H9 (cell line): ENCODE results near the gene ZSCAN32. TPM values are rescaled to one million over a fixed set of nuclear protein-coding genes. Genes with fewer than 3 reads are reported as not detected.

Experiments used
- DNase-seq: peaks from one replicate; pipeline ENCODE4 v3.0.0-alpha.2; 2017
- H2AFZ ChIP-seq: one replicate; pipeline ENCODE4 v1.6.1; 2013; ENCODE audit warnings: mild to moderate bottlenecking, low read length, control low read depth, moderate library complexity
- H2AK5ac ChIP-seq: 2 replicates; pipeline ENCODE4 v1.6.1; 2013; ENCODE audit warnings: low read length, control low read depth, mixed read lengths; ENCODE audit not compliant: insufficient read length
- H2BK120ac ChIP-seq: one replicate; pipeline ENCODE4 v1.6.1; 2013; ENCODE audit warnings: low read depth, mild to moderate bottlenecking, low read length, control low read depth, inconsistent platforms; ENCODE audit not compliant: poor library complexity, severe bottlenecking
- H2BK12ac ChIP-seq: 2 replicates; pipeline ENCODE4 v1.6.1; 2013; ENCODE audit warnings: low read length, control low read depth, mixed read lengths, low read depth; ENCODE audit not compliant: insufficient read length
- H2BK15ac ChIP-seq: 2 replicates; pipeline ENCODE4 v1.6.1; 2013; ENCODE audit warnings: low read depth, low read length, control low read depth
- H2BK20ac ChIP-seq: one replicate; pipeline ENCODE4 v1.6.1; 2013; ENCODE audit warnings: low read depth, mild to moderate bottlenecking, low read length, control low read depth, inconsistent platforms; ENCODE audit not compliant: poor library complexity, severe bottlenecking
- H2BK5ac ChIP-seq: 2 replicates; pipeline ENCODE4 v1.6.1; 2013; ENCODE audit warnings: low read length, control low read depth, mixed read lengths; ENCODE audit not compliant: insufficient read length
- H3K14ac ChIP-seq: 2 replicates; pipeline ENCODE4 v1.6.1; 2013; ENCODE audit warnings: low read length, control low read depth; ENCODE audit not compliant: insufficient read depth
- H3K18ac ChIP-seq: 2 replicates; pipeline ENCODE4 v1.6.1; 2013; ENCODE audit warnings: low read depth, mild to moderate bottlenecking, mixed read lengths, low read length, control low read depth; ENCODE audit not compliant: insufficient read length
- H3K23ac ChIP-seq: 2 replicates; pipeline ENCODE4 v1.6.1; 2013; ENCODE audit warnings: low read length, control low read depth, mixed read lengths, low read depth; ENCODE audit not compliant: insufficient read length
- H3K23me2 ChIP-seq: 2 replicates; pipeline ENCODE4 v1.6.1; 2013; ENCODE audit warnings: low read depth, mild to moderate bottlenecking, mixed read lengths, low read length, control low read depth; ENCODE audit not compliant: insufficient read length, poor library complexity, severe bottlenecking
- H3K27ac ChIP-seq: 2 replicates; pipeline ENCODE4 v1.5.1; 2013; ENCODE audit warnings: low read length, control low read depth, mixed read lengths, low read depth; ENCODE audit not compliant: insufficient read length
- H3K27me3 ChIP-seq: 2 replicates; pipeline ENCODE4 v1.6.1; 2013; ENCODE audit warnings: low read length, control low read depth, inconsistent platforms; ENCODE audit not compliant: insufficient read depth
- H3K4ac ChIP-seq: 2 replicates; pipeline ENCODE4 v1.6.1; 2013; ENCODE audit warnings: low read depth, mild to moderate bottlenecking, control low read depth, inconsistent platforms, low read length, moderate library complexity
- H3K4me1 ChIP-seq: 2 replicates; pipeline ENCODE4 v1.6.1; 2013; ENCODE audit warnings: low read length, control low read depth, inconsistent platforms; ENCODE audit not compliant: insufficient read depth
- H3K4me2 ChIP-seq: 2 replicates; pipeline ENCODE4 v1.6.1; 2013; ENCODE audit warnings: low read length, control low read depth, mixed read lengths; ENCODE audit not compliant: insufficient read length, insufficient read depth
- H3K56ac ChIP-seq: 2 replicates; pipeline ENCODE4 v1.6.1; 2013; ENCODE audit warnings: low read depth, mild to moderate bottlenecking, mixed read lengths, low read length, control low read depth; ENCODE audit not compliant: insufficient read length
- H3K79me1 ChIP-seq: 2 replicates; pipeline ENCODE4 v1.6.1; 2013; ENCODE audit warnings: low read depth, mild to moderate bottlenecking, moderate library complexity, low read length, control low read depth, inconsistent platforms; ENCODE audit not compliant: insufficient read depth, poor library complexity, severe bottlenecking
- H3K79me2 ChIP-seq: 2 replicates; pipeline ENCODE4 v1.6.1; 2013; ENCODE audit warnings: low read length, control low read depth, inconsistent platforms; ENCODE audit not compliant: insufficient read depth
- H3K9ac ChIP-seq: 2 replicates; pipeline ENCODE4 v1.6.1; 2013; ENCODE audit warnings: low read length, control low read depth, mixed read lengths; ENCODE audit not compliant: insufficient read length; ENCODE audit errors: extremely low read depth
- H3K9me3 ChIP-seq: one replicate; pipeline ENCODE4 v1.6.1; 2013; ENCODE audit warnings: low read depth, low read length, inconsistent platforms; ENCODE audit not compliant: control insufficient read depth
- H3T11ph ChIP-seq: one replicate; pipeline ENCODE4 v1.6.1; 2013; ENCODE audit warnings: mild to moderate bottlenecking, low read length, control low read depth, inconsistent platforms
- H4K20me1 ChIP-seq: one replicate; pipeline ENCODE4 v1.6.1; 2013; ENCODE audit not compliant: control insufficient read depth, insufficient read length, insufficient read depth
- H4K5ac ChIP-seq: 2 replicates; pipeline ENCODE4 v1.6.1; 2013; ENCODE audit warnings: low read depth, mild to moderate bottlenecking, mixed read lengths, low read length, control low read depth; ENCODE audit not compliant: insufficient read length
- H4K8ac ChIP-seq: replicated peaks from 2 replicates; pipeline ENCODE4 v1.6.1; 2013; ENCODE audit warnings: low read length, control low read depth, mixed read lengths, low read depth; ENCODE audit not compliant: insufficient read length
- H4K91ac ChIP-seq: 2 replicates; pipeline ENCODE4 v1.6.1; 2013; ENCODE audit warnings: low read depth, mild to moderate bottlenecking, moderate library complexity, mixed read lengths, low read length, control low read depth; ENCODE audit not compliant: insufficient read length
- H3K27ac Mint-ChIP-seq, 3 experiments: 2 replicates in 2 of 3; 3 replicates in 1 of 3; pipeline ENCODE4 v1.8.0; 2020 to 2021; ENCODE audit warnings: mixed read lengths in 3 of 3, mild to moderate bottlenecking in 1 of 3, moderate library complexity in 1 of 3
- H3K27me3 Mint-ChIP-seq: 2 replicates; pipeline ENCODE4 v1.8.0; 2021; ENCODE audit warnings: low read depth, mild to moderate bottlenecking, moderate library complexity, mixed read lengths
- H3K36me3 Mint-ChIP-seq, 3 experiments: 2 replicates in 2 of 3; 3 replicates in 1 of 3; pipeline ENCODE4 v1.8.0; 2020 to 2021; ENCODE audit warnings: low read depth in 3 of 3, mixed read lengths in 3 of 3; ENCODE audit not compliant: insufficient read depth in 1 of 3
- H3K4me1 Mint-ChIP-seq, 2 experiments: 2 replicates each; pipeline ENCODE4 v1.8.0; 2020; ENCODE audit warnings: mixed read lengths in 2 of 2
- H3K4me3 Mint-ChIP-seq, 2 experiments: 2 replicates in 1 of 2; 3 replicates in 1 of 2; pipeline ENCODE4 v1.8.0; 2020 to 2021; ENCODE audit warnings: mild to moderate bottlenecking in 2 of 2, mixed read lengths in 2 of 2, moderate library complexity in 1 of 2
- H3K9me3 Mint-ChIP-seq, 2 experiments: 2 replicates in 1 of 2; 3 replicates in 1 of 2; pipeline ENCODE4 v1.8.0; 2020; ENCODE audit warnings: mild to moderate bottlenecking in 2 of 2, mixed read lengths in 2 of 2, moderate library complexity in 1 of 2
- CTCF ChIP-seq: fragments of 200-600 bp; sonication (generic); conservative IDR thresholded peaks from 3 replicates; pipeline ENCODE4 v1.8.0; 2021; ENCODE audit warnings: antibody characterized with exemption, mild to moderate bottlenecking
- total RNA-seq: library from RNA; stranded (reverse); gene quantifications from 2 replicates; pipeline ENCODE4 v1.2.1, GENCODE V29; 2021

The ZSCAN32 gene
- total RNA-seq, 1 experiment from 2014 or later, result 18.0 TPM

- Histone ChIP-seq H2BK12ac (no peak overlapping the region), H3K4ac (no peak overlapping the region), H4K20me1 (no peaks in the 10 kb centered on the region), H2BK20ac (no peak overlapping the region), H3K9me3 (no peaks in the 10 kb centered on the region), H3T11ph (no peak overlapping the region), H3K27me3 (no peaks in the 10 kb centered on the region), H2BK5ac (no peak overlapping the region), H3K18ac (no peak overlapping the region), H2BK120ac (no peak overlapping the region), H3K9ac (no peak overlapping the region), H2AK5ac (no peak overlapping the region), H3K79me2 (no peaks in the 10 kb centered on the region), H3K4me1 (no peaks in the 10 kb centered on the region), H4K8ac (no peak overlapping the region), H4K91ac (no peak overlapping the region), H3K27ac (no peak overlapping the region), H3K23me2 (no peaks in the 10 kb centered on the region), H3K23ac (no peak overlapping the region), H4K5ac (no peak overlapping the region), H2AFZ (no peak overlapping the region), H3K79me1 (no peaks in the 10 kb centered on the region), H3K56ac (no peak overlapping the region), H3K4me2 (no peak overlapping the region), H3K14ac (no peak overlapping the region), H2BK15ac (no peak overlapping the region)
- Mint-ChIP-seq H3K9me3 (peaks cover 50 to 58% of the 10 kb centered on the region in 2 experiments), H3K36me3 (no peaks in the 10 kb centered on the region), H3K27me3 (peaks cover 27% of the 10 kb centered on the region), H3K4me3 (no peak overlapping the region), H3K27ac (no peak overlapping the region), H3K4me1 (no peaks in the 10 kb centered on the region)
- no peak for TF ChIP-seq CTCF
- DNase-seq, result no peak
Measured at GRCh38 chr16:3362931-3363330, 37.9 kb downstream of the ZSCAN32 start.
